ENCODE measurements around the gene MAEA.

DNA sequence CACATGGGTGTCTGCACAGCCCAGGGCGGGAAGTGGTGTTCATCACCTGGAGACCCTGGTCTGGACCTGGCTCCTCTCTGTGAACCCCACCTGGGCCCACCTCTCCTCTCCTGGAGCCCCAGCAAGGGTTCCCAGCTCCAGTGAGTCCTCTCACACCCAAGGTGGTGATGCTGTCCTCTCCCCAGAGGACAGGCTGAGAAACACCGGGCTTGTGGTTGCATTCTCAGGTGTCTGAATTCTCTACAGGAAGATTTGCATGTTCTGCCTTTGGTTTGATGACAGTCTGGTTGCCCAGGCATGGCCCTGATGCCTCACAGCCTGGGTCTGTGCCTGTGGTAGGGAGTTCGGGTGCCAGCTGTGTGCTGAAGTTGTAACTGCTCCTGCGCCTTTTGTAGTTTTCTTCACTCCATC, 3.8 kb downstream of the MAEA start:
- TF ChIP-seq, protein P1, sequence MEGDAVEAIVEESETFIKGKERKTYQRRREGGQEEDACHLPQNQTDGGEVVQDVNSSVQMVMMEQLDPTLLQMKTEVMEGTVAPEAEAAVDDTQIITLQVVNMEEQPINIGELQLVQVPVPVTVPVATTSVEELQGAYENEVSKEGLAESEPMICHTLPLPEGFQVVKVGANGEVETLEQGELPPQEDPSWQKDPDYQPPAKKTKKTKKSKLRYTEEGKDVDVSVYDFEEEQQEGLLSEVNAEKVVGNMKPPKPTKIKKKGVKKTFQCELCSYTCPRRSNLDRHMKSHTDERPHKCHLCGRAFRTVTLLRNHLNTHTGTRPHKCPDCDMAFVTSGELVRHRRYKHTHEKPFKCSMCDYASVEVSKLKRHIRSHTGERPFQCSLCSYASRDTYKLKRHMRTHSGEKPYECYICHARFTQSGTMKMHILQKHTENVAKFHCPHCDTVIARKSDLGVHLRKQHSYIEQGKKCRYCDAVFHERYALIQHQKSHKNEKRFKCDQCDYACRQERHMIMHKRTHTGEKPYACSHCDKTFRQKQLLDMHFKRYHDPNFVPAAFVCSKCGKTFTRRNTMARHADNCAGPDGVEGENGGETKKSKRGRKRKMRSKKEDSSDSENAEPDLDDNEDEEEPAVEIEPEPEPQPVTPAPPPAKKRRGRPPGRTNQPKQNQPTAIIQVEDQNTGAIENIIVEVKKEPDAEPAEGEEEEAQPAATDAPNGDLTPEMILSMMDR (IDR thresholded peaks at IDR 0.05), result no peak
- TF ChIP-seq POLR2A (IDR thresholded peaks at IDR 0.05), result no peak
- no peak for TF ChIP-seq EP300 (IDR thresholded peaks at IDR 0.05; ENCODE audit: low read depth)
- TF ChIP-seq POLR2AphosphoS5 (IDR thresholded peaks at IDR 0.05), result no peak

All from transverse colon (tissue), 4 donors.